H1 (cell line): Measurements from ENCODE around the gene HAS3. TPM values are rescaled to one million over a fixed set of nuclear protein-coding genes. Genes with fewer than 3 reads are reported as not detected.

Experiments
- CTCF ChIA-PET: fragments of 300-600 bp; sonication (Branson Sonifier 250); formaldehyde crosslinking; loops from one replicate; lab custom pipeline; 2021; ENCODE audit not compliant: partially characterized antibody; lab: Charles Lee
- POLR2A ChIA-PET: fragments of 300-600 bp; sonication (Branson Sonifier 250); formaldehyde crosslinking; loops from one replicate; lab custom pipeline; 2021; ENCODE audit warnings: inconsistent platforms; ENCODE audit not compliant: partially characterized antibody; lab: Charles Lee
- DNase-seq, 2 experiments: peaks; one replicate each; pipeline versions ENCODE4 v3.0.0 to v3.0.0-alpha.2; 2010 to 2022; ENCODE audit warnings: low spot score in 2 of 2, low read depth in 1 of 2, mixed read lengths in 1 of 2
- FAIRE-seq: peaks from 2 replicates; lab custom pipeline; 2011; peaks lifted over from hg19 to GRCh38; lab: Jason Lieb, UNC
- H2AFZ ChIP-seq: 2 replicates; pipeline ENCODE4 v1.8.1; 2012; ENCODE audit warnings: low read length, inconsistent platforms
- H2AK5ac ChIP-seq: 2 replicates; pipeline ENCODE4 v1.6.1; 2013; ENCODE audit warnings: low read depth, low read length
- H2BK120ac ChIP-seq: replicated peaks from 2 replicates; pipeline ENCODE3; 2013; ENCODE audit warnings: low read depth, low read length, inconsistent platforms
- H2BK12ac ChIP-seq: 2 replicates; pipeline ENCODE4 v1.6.1; 2013; ENCODE audit warnings: low read depth, low read length
- H2BK15ac ChIP-seq: 2 replicates; pipeline ENCODE4 v1.6.1; 2013; ENCODE audit warnings: low read length
- H2BK20ac ChIP-seq: 2 replicates; pipeline ENCODE4 v1.6.1; 2013; ENCODE audit warnings: low read length
- H2BK5ac ChIP-seq: 2 replicates; pipeline ENCODE4 v1.6.1; 2013; ENCODE audit warnings: low read depth, low read length
- H3K14ac ChIP-seq: 2 replicates; pipeline ENCODE4 v1.6.1; 2013; ENCODE audit warnings: inconsistent platforms; ENCODE audit not compliant: insufficient read length
- H3K18ac ChIP-seq: 2 replicates; pipeline ENCODE4 v1.6.1; 2013; ENCODE audit warnings: low read length; ENCODE audit errors: extremely low read depth
- H3K23ac ChIP-seq: 2 replicates; pipeline ENCODE4 v1.6.1; 2013; ENCODE audit warnings: inconsistent platforms; ENCODE audit not compliant: insufficient read length
- H3K23me2 ChIP-seq: 2 replicates; pipeline ENCODE4 v1.6.1; 2013; ENCODE audit warnings: low read depth, low read length
- H3K27ac ChIP-seq: 2 replicates; pipeline ENCODE4 v1.6.1; 2011; ENCODE audit warnings: low read depth, low read length, inconsistent platforms
- H3K27me3 ChIP-seq, 4 experiments: replicated peaks in 1 of 4; 1 replicate in 1 of 4; 2 replicates in 3 of 4; pipeline versions ENCODE4 v1.6.1 to v1.8.1; 2011 to 2013; ENCODE audit warnings: low read length in 3 of 4, mild to moderate bottlenecking in 3 of 4, inconsistent platforms in 2 of 4, mixed read lengths in 2 of 4, moderate library complexity in 1 of 4; ENCODE audit not compliant: control insufficient read depth in 3 of 4, insufficient read depth in 3 of 4; ENCODE audit errors: extremely low read depth in 1 of 4
- H3K36me3 ChIP-seq, 4 experiments: 2 replicates each; pipeline versions ENCODE4 v1.6.1 to v1.8.1; 2011 to 2013; ENCODE audit warnings: mild to moderate bottlenecking in 4 of 4, low read length in 3 of 4, moderate library complexity in 2 of 4, control low read depth in 1 of 4, inconsistent platforms in 1 of 4; ENCODE audit not compliant: insufficient read depth in 4 of 4, control insufficient read depth in 2 of 4
- H3K4ac ChIP-seq: replicated peaks from 2 replicates; pipeline ENCODE3; 2013; ENCODE audit warnings: low read length, low read depth, mixed read lengths, inconsistent platforms; ENCODE audit not compliant: insufficient read length
- H3K4me1 ChIP-seq, 4 experiments: replicated peaks in 1 of 4; 1 replicate in 1 of 4; 2 replicates in 3 of 4; pipeline versions ENCODE4 v1.6.1 to v1.8.1; 2011 to 2013; ENCODE audit warnings: low read length in 3 of 4, inconsistent platforms in 2 of 4, mixed read lengths in 1 of 4; ENCODE audit not compliant: insufficient read depth in 4 of 4, control insufficient read depth in 3 of 4
- H3K4me2 ChIP-seq, 2 experiments: 2 replicates each; pipeline versions ENCODE4 v1.6.1 to v1.8.1; 2011 to 2013; ENCODE audit warnings: low read depth in 2 of 2, low read length in 2 of 2, control low read depth in 1 of 2, inconsistent platforms in 1 of 2, mild to moderate bottlenecking in 1 of 2; ENCODE audit not compliant: insufficient read depth in 1 of 2
- H3K4me3 ChIP-seq, 4 experiments: fragments of 200-600, 300-600 bp in 1 of 4; sonication (generic), shearing (Covaris generic), sonication (Bioruptor Twin) in 1 of 4; 2 replicates each; pipeline versions ENCODE4 v1.5.1 to v1.8.1; 2011 to 2016; ENCODE audit warnings: low read length in 4 of 4, low read depth in 3 of 4, control low read depth in 2 of 4, inconsistent platforms in 2 of 4, mild to moderate bottlenecking in 2 of 4, mixed read lengths in 1 of 4, moderate library complexity in 1 of 4; ENCODE audit not compliant: insufficient read depth in 2 of 4; ENCODE audit errors: extremely low read depth in 1 of 4
- H3K56ac ChIP-seq: replicated peaks from 2 replicates; pipeline ENCODE3; 2013; ENCODE audit warnings: low read depth, mild to moderate bottlenecking, mixed read lengths, low read length, inconsistent platforms; ENCODE audit not compliant: insufficient read length
- H3K79me1 ChIP-seq: 2 replicates; pipeline ENCODE4 v1.6.1; 2013; ENCODE audit warnings: low read depth, low read length, control low read depth
- H3K79me2 ChIP-seq, 2 experiments: 2 replicates each; pipeline versions ENCODE4 v1.6.1 to v1.8.1; 2012 to 2013; ENCODE audit warnings: low read length in 2 of 2, mild to moderate bottlenecking in 2 of 2, inconsistent platforms in 1 of 2; ENCODE audit not compliant: insufficient read depth in 2 of 2, control insufficient read depth in 1 of 2
- H3K9ac ChIP-seq, 4 experiments: replicated peaks in 1 of 4; 1 replicate in 1 of 4; 2 replicates in 3 of 4; pipeline versions ENCODE4 v1.6.1 to v1.8.1; 2011 to 2013; ENCODE audit warnings: low read depth in 3 of 4, low read length in 3 of 4, control low read depth in 2 of 4, mild to moderate bottlenecking in 2 of 4, moderate library complexity in 2 of 4, inconsistent platforms in 1 of 4; ENCODE audit errors: extremely low read depth in 1 of 4
- H3K9me3 ChIP-seq, 2 experiments: 2 replicates each; pipeline versions ENCODE4 v1.6.1 to v1.8.1; 2012 to 2013; ENCODE audit warnings: mild to moderate bottlenecking in 2 of 2, moderate library complexity in 2 of 2, control low read depth in 1 of 2, inconsistent platforms in 1 of 2, low read depth in 1 of 2, low read length in 1 of 2, mixed read lengths in 1 of 2; ENCODE audit not compliant: insufficient read depth in 2 of 2
- H4K20me1 ChIP-seq, 2 experiments: replicated peaks in 1 of 2; 2 replicates each; pipeline versions ENCODE3 to v1.8.1; 2011 to 2013; ENCODE audit warnings: inconsistent platforms in 2 of 2, low read length in 2 of 2, mild to moderate bottlenecking in 1 of 2; ENCODE audit not compliant: insufficient read depth in 2 of 2, control insufficient read depth in 1 of 2
- H4K5ac ChIP-seq: 2 replicates; pipeline ENCODE4 v1.6.1; 2013; ENCODE audit warnings: low read length, low read depth, mixed read lengths, inconsistent platforms; ENCODE audit not compliant: insufficient read length
- H4K8ac ChIP-seq: 2 replicates; pipeline ENCODE4 v1.8.0; 2013; ENCODE audit warnings: mild to moderate bottlenecking, moderate library complexity, low read length, inconsistent platforms; ENCODE audit not compliant: insufficient read depth; ENCODE audit errors: extremely low read depth
- H4K91ac ChIP-seq: replicated peaks from 2 replicates; pipeline ENCODE3; 2013; ENCODE audit warnings: low read length, mixed read lengths, inconsistent platforms; ENCODE audit not compliant: insufficient read length
- CBX8 ChIP-seq: fragments of 300-800, 300-1000 bp; sonication (generic); IDR thresholded peaks from 2 replicates; pipeline ENCODE4 v1.7.1; 2016; ENCODE audit warnings: low read depth, low read length, borderline replicate concordance
- CREB1 ChIP-seq: IDR thresholded peaks from 2 replicates; pipeline ENCODE4 v1.6.1; 2012; ENCODE audit warnings: inconsistent platforms
- HDAC2 ChIP-seq, 2 experiments: fragments of 300-600 bp in 1 of 2; sonication (generic) in 1 of 2; IDR thresholded peaks; 2 replicates each; pipeline ENCODE4 v1.6.1; 2011 to 2012; ENCODE audit warnings: low read depth in 2 of 2, low read length in 2 of 2, mild to moderate bottlenecking in 2 of 2, moderate library complexity in 2 of 2, borderline replicate concordance in 1 of 2, inconsistent platforms in 1 of 2
- HDAC6 ChIP-seq: IDR thresholded peaks from one replicate; pipeline ENCODE4 v1.7.1; 2012; ENCODE audit warnings: low read depth, mild to moderate bottlenecking, inconsistent platforms, low read length, moderate library complexity
- NANOG ChIP-seq: IDR thresholded peaks from 2 replicates; pipeline ENCODE4 v1.6.1; 2011; ENCODE audit warnings: low read length, low read depth, mild to moderate bottlenecking, inconsistent platforms; ENCODE audit not compliant: insufficient read depth, poor library complexity, severe bottlenecking
- POLR2A ChIP-seq, 2 experiments: IDR thresholded peaks; 1 replicate in 1 of 2; 2 replicates in 1 of 2; pipeline ENCODE4 v1.6.1; 2011; ENCODE audit warnings: low read depth in 2 of 2, low read length in 2 of 2, mild to moderate bottlenecking in 2 of 2; ENCODE audit errors: control extremely low read depth in 1 of 2
- RAD21 ChIP-seq, 2 experiments: IDR thresholded peaks in 1 of 2; conservative IDR thresholded peaks in 1 of 2; 2 replicates each; pipeline ENCODE4 v1.6.1; 2011; ENCODE audit warnings: low read depth in 2 of 2, low read length in 2 of 2, improper control_type of control experiment in 1 of 2, inconsistent platforms in 1 of 2, mild to moderate bottlenecking in 1 of 2, moderate library complexity in 1 of 2
- RFX5 ChIP-seq: IDR thresholded peaks from 2 replicates; pipeline ENCODE4 v1.6.1; 2011; ENCODE audit warnings: low read depth, low read length, improper control_type of control experiment, borderline replicate concordance
- SP1 ChIP-seq: IDR thresholded peaks from 2 replicates; pipeline ENCODE4 v1.6.1; 2011; ENCODE audit warnings: low read depth, low read length
- YY1 ChIP-seq: IDR thresholded peaks from 2 replicates; pipeline ENCODE4 v1.6.1; 2011; ENCODE audit warnings: low read depth, mild to moderate bottlenecking, low read length
- ZNF274 ChIP-seq: IDR thresholded peaks from 2 replicates; pipeline ENCODE4 v1.7.0; 2012; ENCODE audit warnings: low read length, borderline replicate concordance; ENCODE audit errors: extremely low read depth
- WGBS, 2 experiments: shearing (Covaris generic) in 1 of 2; methylation state at CpG; one replicate each; pipeline versions ENCODE4 v1.1.6 to v1.1.7; 2013 to 2015; ENCODE audit warnings: low lambda C conversion rate in 2 of 2, mixed read lengths in 2 of 2, inconsistent platforms in 1 of 2, low coverage in 1 of 2, missing lambda C conversion rate in 1 of 2; ENCODE audit not compliant: insufficient replicate concordance in 2 of 2, insufficient coverage in 1 of 2, insufficient read length in 1 of 2; ENCODE audit errors: extremely low coverage in 1 of 2, missing lambda C conversion rate in 1 of 2; 5-methylcytosine and 5-hydroxymethylcytosine counted together
- polyA plus RNA-seq, 7 experiments: library from polyadenylated mRNA; depleted of rRNA in 3 of 7; stranded (reverse) in 5 of 7; unstranded in 2 of 7; fragments of >200 nt in 5 of 7; fragments of 200-250 nt in 2 of 7; gene quantifications; 1 replicate in 5 of 7; 2 replicates in 1 of 7; 4 replicates in 1 of 7; pipeline versions ENCODE4 v1.2.1 to v1.2.3, GENCODE V29; 2011 to 2013; ENCODE audit warnings: missing spikeins in 2 of 7, mixed read lengths in 2 of 7
- total RNA-seq: library from RNA; stranded (reverse); fragmentation: NEBNext Ultra II Directional; extraction: Animal tissue kit (Norgen Biotek cat#: 25700); gene quantifications from 2 replicates; pipeline ENCODE4 v1.2.1, GENCODE V29; 2021

Gene HAS3
- total and polyA plus RNA-seq, 2 of the 8 experiments (the other 6 are each of a cell fraction or from before 2014, with no cell fraction given): 32.1 to 69.6 TPM

DNA sequence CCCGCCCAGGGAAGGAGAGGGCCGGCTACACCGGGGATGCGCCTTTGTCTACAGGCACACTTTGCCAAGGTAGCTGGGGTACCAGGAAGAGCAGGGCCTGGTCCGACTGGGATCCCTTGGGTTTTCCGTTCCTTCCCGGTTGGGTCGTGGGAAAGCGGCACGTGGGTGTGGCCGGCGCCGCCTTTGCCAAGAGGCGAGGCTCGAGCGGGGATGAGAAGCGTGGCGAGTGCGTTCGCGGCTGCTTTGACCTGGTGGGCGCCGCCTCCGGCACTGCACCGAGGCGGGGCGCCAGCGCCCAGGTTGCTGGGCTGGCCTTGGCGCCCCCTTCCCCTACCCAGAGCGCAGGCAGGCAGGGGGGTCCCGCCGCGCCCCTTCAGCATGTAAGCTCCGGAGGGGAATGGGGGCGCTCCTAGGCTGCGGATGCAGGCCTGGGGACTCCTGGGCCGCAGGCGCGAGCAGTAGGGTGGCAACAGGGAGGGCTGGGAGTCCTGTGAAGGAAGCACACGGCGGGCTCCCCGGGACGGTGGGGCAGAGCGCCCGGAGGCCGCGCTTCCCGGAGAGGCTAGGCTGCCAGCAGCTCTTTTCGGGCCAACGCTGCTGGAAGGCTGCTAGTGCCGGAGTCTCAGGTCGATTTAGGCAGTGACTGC lies 2.0 kb downstream of the HAS3 start:
- no peak for FAIRE-seq
- peak overlapping the region; percentile 92 to 98 for H3K4me2 ChIP-seq
- H2BK20ac ChIP-seq: peak overlapping the region; percentile 93; the same call in 1 of the 2 replicates
- H4K8ac ChIP-seq: peak overlapping the region; percentile 39
- peaks cover 5 to 28% (median 20%) of the 10 kb centered on the region in 4 experiments; a peak in 7 of 8 replicates for H3K36me3 ChIP-seq
- 2% methylated on average over 39 of the region's 52 CpGs; no CpG with 5 or more reads in 1 of the 2 experiments for WGBS, 2 experiments
- H3K4me1 ChIP-seq: peaks cover 10 to 27% (median 15%) of the 10 kb centered on the region in 4 experiments
- H2AFZ ChIP-seq: no peak overlapping the region
- H3K79me2 ChIP-seq: peaks cover 11 to 47% of the 10 kb centered on the region in 2 experiments; a peak in 3 of 4 replicates
- peak overlapping the region; percentile 60 to 82 (median 75) for H3K4me3 ChIP-seq
- H3K18ac ChIP-seq: peak overlapping the region; percentile 97
- peak overlapping the region; percentile 53 to 65 (median 61) for H3K9ac ChIP-seq
- ChIA-PET CTCF (interaction anchor here (0.5 to 10.6 kb wide), 17 partner anchors 7 to 204 kb away, joined by 3 to 174 read pairs (median 6); partner anchors contain the start of gene UTP4), POLR2A (interaction anchor here (0.6 to 6.1 kb wide), 22 partner anchors 8 to 577 kb away, joined by 3 to 38 read pairs (median 5); partner anchors contain the start of genes CHTF8 and UTP4)
- H2BK5ac ChIP-seq: peak overlapping the region; percentile 93
- peak overlapping the region; percentile 88; the same call in 1 of the 2 replicates for H2BK15ac ChIP-seq
- H3K4ac ChIP-seq: peak overlapping the region; percentile 96
- no peak overlapping the region; the same call in 1 of the 2 replicates for H2AK5ac ChIP-seq
- peaks cover 25% of the 10 kb centered on the region for H3K23me2 ChIP-seq
- no peaks in the 10 kb centered on the region for H3K9me3 ChIP-seq
- no peak overlapping the region for H3K23ac ChIP-seq
- H4K91ac ChIP-seq: peak overlapping the region; percentile 90
- H3K14ac ChIP-seq: peak overlapping the region; percentile 5
- DNase-seq: peak in 1 of 2 experiments; percentile 76
- H3K79me1 ChIP-seq: peaks cover 19% of the 10 kb centered on the region
- H3K27me3 ChIP-seq: no peaks in the 10 kb centered on the region; a peak in 1 of 7 replicates
- H4K5ac ChIP-seq: peak overlapping the region; percentile 28
- no peak overlapping the region for H3K56ac ChIP-seq
- H4K20me1 ChIP-seq: peaks cover 4 to 9% of the 10 kb centered on the region in 2 experiments
- no peak overlapping the region; the same call in 1 of the 2 replicates for H3K27ac ChIP-seq
- peak overlapping the region; percentile 98; the same call in 1 of the 2 replicates for H2BK12ac ChIP-seq
- peak overlapping the region; percentile 24 for H2BK120ac ChIP-seq
- TF ChIP-seq NANOG: no peak
- no peak for TF ChIP-seq CBX8
- TF ChIP-seq RAD21 (IDR thresholded peaks at IDR 0.05 in 1 of 2, conservative IDR thresholded peaks at IDR 0.05 in 1 of 2; ENCODE audit: low read depth in 2 of 2, low read length in 2 of 2): no peak; a peak in 1 of 4 replicates
- peak in 1 of 2 experiments; percentile 52; a peak in 2 of 3 replicates for TF ChIP-seq POLR2A (IDR thresholded peaks at IDR 0.05; ENCODE audit: control extremely low read depth in 1 of 2, low read depth in 2 of 2, low read length in 2 of 2)
- TF ChIP-seq HDAC6: no peak
- no peak for TF ChIP-seq CREB1
- no peak for TF ChIP-seq YY1
- TF ChIP-seq SP1: no peak
- TF ChIP-seq RFX5: no peak
- TF ChIP-seq ZNF274: no peak
- no peak for TF ChIP-seq HDAC2 (IDR thresholded peaks at IDR 0.05; ENCODE audit: borderline replicate concordance in 1 of 2, low read depth in 2 of 2, low read length in 2 of 2)
